ENCODE measurements around the gene ESPNL.

Gene ESPNL

DNA sequence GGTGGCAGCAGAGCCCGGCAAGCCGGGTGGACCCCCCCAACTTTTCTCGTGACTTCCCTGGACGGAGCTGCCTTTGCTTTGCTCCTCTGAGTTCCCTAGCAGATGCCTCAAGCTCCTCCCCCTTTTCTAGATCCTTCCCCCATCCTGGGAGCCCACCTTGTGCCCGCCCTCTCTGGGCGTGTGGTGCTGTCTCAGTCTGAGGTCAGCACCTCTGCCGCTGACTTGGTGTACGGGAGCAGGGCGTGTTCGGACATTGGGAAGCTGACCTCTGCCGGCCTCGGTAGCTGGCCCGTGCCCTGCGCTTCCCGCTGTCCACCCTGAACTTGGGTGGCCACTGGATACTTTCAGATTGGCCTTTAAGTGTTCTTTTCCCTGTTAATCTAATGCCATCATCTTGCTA lies 19.6 kb upstream of the ESPNL start:
- POLR2A ChIA-PET: no interaction called here
- H3K27me3 ChIP-seq (replicated peaks in 2 of 5; ENCODE audit: control insufficient read depth in 4 of 5, insufficient read depth in 5 of 5, low read length in 4 of 5): no peaks in the 10 kb centered on the region
- peaks cover 0 to 29% (median 6%) of the 10 kb centered on the region in 5 experiments for H3K9me3 ChIP-seq (ENCODE audit: control extremely low read depth in 1 of 5, control insufficient read depth in 4 of 5, insufficient read depth in 2 of 5, low read depth in 1 of 5, low read length in 4 of 5)
- no peak overlapping the region for H3K4me3 ChIP-seq (ENCODE audit: control insufficient read depth in 1 of 7, extremely low read depth in 1 of 7, insufficient read depth in 4 of 7, low read depth in 2 of 7, low read length in 6 of 7)
- no peak for DNase-seq
- H3K4me1 ChIP-seq (ENCODE audit: control extremely low read depth in 1 of 4, control insufficient read depth in 4 of 4, insufficient read depth in 4 of 4, low read length in 3 of 4): no peaks in the 10 kb centered on the region
- CTCF ChIA-PET: no interaction called here
- peaks cover 7 to 70% (median 44%) of the 10 kb centered on the region in 4 experiments for H3K36me3 ChIP-seq (ENCODE audit: control insufficient read depth in 4 of 4, insufficient read depth in 4 of 4, low read length in 3 of 4)
- 97% methylated on average over 15 of the region's 15 CpGs for WGBS (ENCODE audit: insufficient coverage)
- no peak overlapping the region for H3K27ac ChIP-seq (ENCODE audit: insufficient read depth in 1 of 2, low read depth in 1 of 2, low read length in 2 of 2, poor library complexity in 1 of 2, severe bottlenecking in 2 of 2)

DNA sequence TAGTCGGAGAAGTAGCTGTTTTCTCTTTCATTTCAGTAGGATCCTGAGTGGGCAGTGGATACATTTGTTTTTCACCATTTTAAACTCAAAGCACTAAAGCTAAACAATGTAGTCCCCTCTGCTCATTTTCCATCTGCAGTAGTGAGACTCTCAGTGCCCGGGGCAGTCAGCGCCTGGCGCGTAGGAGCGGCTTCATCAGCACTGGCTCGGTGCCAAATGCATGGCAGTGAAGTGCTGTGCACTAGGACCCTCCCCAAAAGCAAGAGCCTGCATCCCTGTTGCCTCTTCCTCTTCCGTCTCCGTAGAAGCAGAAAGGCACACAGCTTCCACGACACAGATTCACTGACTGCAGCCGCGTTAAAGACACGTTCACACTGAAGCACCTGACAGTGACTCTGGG lies 19.0 kb upstream of the ESPNL start:
- no peak overlapping the region for H3K27ac ChIP-seq (ENCODE audit: insufficient read depth in 1 of 2, low read depth in 1 of 2, low read length in 2 of 2, poor library complexity in 1 of 2, severe bottlenecking in 2 of 2)
- H3K27me3 ChIP-seq (replicated peaks in 2 of 5; ENCODE audit: control insufficient read depth in 4 of 5, insufficient read depth in 5 of 5, low read length in 4 of 5): no peaks in the 10 kb centered on the region
- no peak for DNase-seq
- H3K9me3 ChIP-seq (ENCODE audit: control extremely low read depth in 1 of 5, control insufficient read depth in 4 of 5, insufficient read depth in 2 of 5, low read depth in 1 of 5, low read length in 4 of 5): peaks cover 0 to 28% (median 6%) of the 10 kb centered on the region in 5 experiments
- ChIA-PET CTCF (interaction anchor here (1.0 kb wide), 1 partner anchor 26 kb away, joined by 3 read pairs; no protein-coding TSS in a partner anchor), POLR2A (no interaction called here)
- H3K4me3 ChIP-seq (ENCODE audit: control insufficient read depth in 1 of 7, extremely low read depth in 1 of 7, insufficient read depth in 4 of 7, low read depth in 2 of 7, low read length in 6 of 7): no peak overlapping the region
- H3K4me1 ChIP-seq (ENCODE audit: control extremely low read depth in 1 of 4, control insufficient read depth in 4 of 4, insufficient read depth in 4 of 4, low read length in 3 of 4): no peaks in the 10 kb centered on the region
- 99% methylated on average over 12 of the region's 13 CpGs for WGBS (ENCODE audit: insufficient coverage)
- peaks cover 7 to 66% (median 44%) of the 10 kb centered on the region in 4 experiments for H3K36me3 ChIP-seq (ENCODE audit: control insufficient read depth in 4 of 4, insufficient read depth in 4 of 4, low read length in 3 of 4)

DNA sequence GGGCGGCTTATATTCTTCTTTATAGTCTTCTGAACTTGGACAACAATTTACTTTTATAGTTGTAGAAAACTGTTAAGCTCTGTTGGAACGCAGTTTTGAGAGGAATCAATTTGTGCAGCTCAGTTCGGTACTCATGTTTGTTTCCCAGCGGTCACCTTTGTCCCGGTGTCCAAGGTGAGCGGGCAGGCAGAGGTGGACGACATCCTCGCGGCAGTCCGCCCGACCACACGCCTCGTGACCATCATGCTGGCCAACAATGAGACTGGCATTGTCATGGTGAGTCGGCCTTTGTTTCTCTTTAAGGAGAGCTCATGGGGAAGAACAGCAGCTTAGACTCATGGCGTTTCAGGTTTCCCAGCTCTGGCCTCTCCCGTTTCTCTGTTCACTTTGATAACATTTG lies 18.6 kb upstream of the ESPNL start:
- POLR2A ChIA-PET: no interaction called here
- no peak overlapping the region for H3K27ac ChIP-seq (ENCODE audit: insufficient read depth in 1 of 2, low read depth in 1 of 2, low read length in 2 of 2, poor library complexity in 1 of 2, severe bottlenecking in 2 of 2)
- no peaks in the 10 kb centered on the region for H3K27me3 ChIP-seq (replicated peaks in 2 of 5; ENCODE audit: control insufficient read depth in 4 of 5, insufficient read depth in 5 of 5, low read length in 4 of 5)
- 98% methylated on average over 14 of the region's 16 CpGs for WGBS (ENCODE audit: insufficient coverage)
- CTCF ChIA-PET: interaction anchor here (1.0 kb wide), 1 partner anchor 25 kb away, joined by 3 read pairs; no protein-coding TSS in a partner anchor
- H3K4me3 ChIP-seq (ENCODE audit: control insufficient read depth in 1 of 7, extremely low read depth in 1 of 7, insufficient read depth in 4 of 7, low read depth in 2 of 7, low read length in 6 of 7): no peak overlapping the region
- no peak for DNase-seq
- H3K36me3 ChIP-seq (ENCODE audit: control insufficient read depth in 4 of 4, insufficient read depth in 4 of 4, low read length in 3 of 4): peaks cover 7 to 64% (median 43%) of the 10 kb centered on the region in 4 experiments
- peaks cover 0 to 26% (median 6%) of the 10 kb centered on the region in 5 experiments for H3K9me3 ChIP-seq (ENCODE audit: control extremely low read depth in 1 of 5, control insufficient read depth in 4 of 5, insufficient read depth in 2 of 5, low read depth in 1 of 5, low read length in 4 of 5)
- H3K4me1 ChIP-seq (ENCODE audit: control extremely low read depth in 1 of 4, control insufficient read depth in 4 of 4, insufficient read depth in 4 of 4, low read length in 3 of 4): no peaks in the 10 kb centered on the region

- CTCF ChIA-PET: interaction anchor here (1.0 kb wide), 1 partner anchor 25 kb away, joined by 3 read pairs; no protein-coding TSS in a partner anchor
Measured at GRCh38 chr2:238082151-238082550, 18.0 kb upstream of the ESPNL start.

GRCh38 chr2:238082827-238083226 lies 17.3 kb upstream of the ESPNL start:
- 90% methylated on average over 7 of the region's 7 CpGs for WGBS (ENCODE audit: insufficient coverage)
- POLR2A ChIA-PET: no interaction called here
- peaks cover 0 to 6% (median 2%) of the 10 kb centered on the region in 4 experiments for H3K4me1 ChIP-seq (ENCODE audit: control extremely low read depth in 1 of 4, control insufficient read depth in 4 of 4, insufficient read depth in 4 of 4, low read length in 3 of 4)
- peaks cover 0 to 16% (median 0%) of the 10 kb centered on the region in 5 experiments for H3K9me3 ChIP-seq (ENCODE audit: control extremely low read depth in 1 of 5, control insufficient read depth in 4 of 5, insufficient read depth in 2 of 5, low read depth in 1 of 5, low read length in 4 of 5)
- CTCF ChIA-PET: no interaction called here
- H3K27ac ChIP-seq (ENCODE audit: insufficient read depth in 1 of 2, low read depth in 1 of 2, low read length in 2 of 2, poor library complexity in 1 of 2, severe bottlenecking in 2 of 2): no peak overlapping the region
- peaks cover 2 to 57% (median 37%) of the 10 kb centered on the region in 4 experiments for H3K36me3 ChIP-seq (ENCODE audit: control insufficient read depth in 4 of 4, insufficient read depth in 4 of 4, low read length in 3 of 4)
- H3K4me3 ChIP-seq (ENCODE audit: control insufficient read depth in 1 of 7, extremely low read depth in 1 of 7, insufficient read depth in 4 of 7, low read depth in 2 of 7, low read length in 6 of 7): no peak overlapping the region
- no peaks in the 10 kb centered on the region for H3K27me3 ChIP-seq (replicated peaks in 2 of 5; ENCODE audit: control insufficient read depth in 4 of 5, insufficient read depth in 5 of 5, low read length in 4 of 5)
- DNase-seq: no peak

More at GRCh38 chr2:238082151-238082550, 18.0 kb upstream of the ESPNL start:
- H3K36me3 ChIP-seq (ENCODE audit: control insufficient read depth in 4 of 4, insufficient read depth in 4 of 4, low read length in 3 of 4): peaks cover 5 to 64% (median 41%) of the 10 kb centered on the region in 4 experiments
- no peak overlapping the region for H3K4me3 ChIP-seq (ENCODE audit: control insufficient read depth in 1 of 7, extremely low read depth in 1 of 7, insufficient read depth in 4 of 7, low read depth in 2 of 7, low read length in 6 of 7)
- 95% methylated on average over 17 of the region's 17 CpGs for WGBS (ENCODE audit: insufficient coverage)
- H3K27ac ChIP-seq (ENCODE audit: insufficient read depth in 1 of 2, low read depth in 1 of 2, low read length in 2 of 2, poor library complexity in 1 of 2, severe bottlenecking in 2 of 2): no peak overlapping the region
- POLR2A ChIA-PET: no interaction called here
- H3K9me3 ChIP-seq (ENCODE audit: control extremely low read depth in 1 of 5, control insufficient read depth in 4 of 5, insufficient read depth in 2 of 5, low read depth in 1 of 5, low read length in 4 of 5): peaks cover 0 to 22% (median 6%) of the 10 kb centered on the region in 5 experiments
- peaks cover 0 to 3% (median 2%) of the 10 kb centered on the region in 4 experiments for H3K4me1 ChIP-seq (ENCODE audit: control extremely low read depth in 1 of 4, control insufficient read depth in 4 of 4, insufficient read depth in 4 of 4, low read length in 3 of 4)
- DNase-seq: no peak
- H3K27me3 ChIP-seq (replicated peaks in 2 of 5; ENCODE audit: control insufficient read depth in 4 of 5, insufficient read depth in 5 of 5, low read length in 4 of 5): no peaks in the 10 kb centered on the region

DNA sequence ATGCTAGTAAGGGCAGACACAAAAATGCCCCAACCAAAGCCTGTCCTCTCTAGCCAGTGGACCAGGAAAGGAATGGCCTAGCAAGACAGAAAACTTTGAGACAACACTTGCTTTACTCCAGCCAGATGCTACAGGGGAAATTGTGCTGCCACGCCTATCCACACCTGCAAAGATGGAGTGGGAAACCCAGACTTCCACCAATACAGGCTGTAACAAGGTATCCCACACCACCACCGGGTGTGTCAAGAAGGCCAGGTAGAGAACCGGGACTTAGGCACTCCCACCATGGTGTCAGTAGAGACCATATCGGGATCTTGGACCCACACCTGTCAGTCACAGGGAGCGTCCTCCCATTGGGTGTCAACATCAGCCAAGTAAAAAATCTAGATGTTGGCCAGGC lies 16.2 kb upstream of the ESPNL start:
- Histone ChIP-seq H3K27ac (ENCODE audit: insufficient read depth in 1 of 2, low read depth in 1 of 2, low read length in 2 of 2, poor library complexity in 1 of 2, severe bottlenecking in 2 of 2) (no peak overlapping the region), H3K4me1 (ENCODE audit: control extremely low read depth in 1 of 4, control insufficient read depth in 4 of 4, insufficient read depth in 4 of 4, low read length in 3 of 4) (peaks cover 0 to 6% (median 2%) of the 10 kb centered on the region in 4 experiments), H3K36me3 (ENCODE audit: control insufficient read depth in 4 of 4, insufficient read depth in 4 of 4, low read length in 3 of 4) (peaks cover 2 to 54% (median 35%) of the 10 kb centered on the region in 4 experiments), H3K9me3 (ENCODE audit: control extremely low read depth in 1 of 5, control insufficient read depth in 4 of 5, insufficient read depth in 2 of 5, low read depth in 1 of 5, low read length in 4 of 5) (peaks cover 0 to 16% (median 0%) of the 10 kb centered on the region in 5 experiments), H3K27me3 (replicated peaks in 2 of 5; ENCODE audit: control insufficient read depth in 4 of 5, insufficient read depth in 5 of 5, low read length in 4 of 5) (no peaks in the 10 kb centered on the region), H3K4me3 (ENCODE audit: control insufficient read depth in 1 of 7, extremely low read depth in 1 of 7, insufficient read depth in 4 of 7, low read depth in 2 of 7, low read length in 6 of 7) (no peak overlapping the region)
- WGBS (ENCODE audit: insufficient coverage): 63% methylated on average over 2 of the region's 5 CpGs
- ChIA-PET POLR2A (no interaction called here), CTCF (no interaction called here)
- no peak for DNase-seq

DNA sequence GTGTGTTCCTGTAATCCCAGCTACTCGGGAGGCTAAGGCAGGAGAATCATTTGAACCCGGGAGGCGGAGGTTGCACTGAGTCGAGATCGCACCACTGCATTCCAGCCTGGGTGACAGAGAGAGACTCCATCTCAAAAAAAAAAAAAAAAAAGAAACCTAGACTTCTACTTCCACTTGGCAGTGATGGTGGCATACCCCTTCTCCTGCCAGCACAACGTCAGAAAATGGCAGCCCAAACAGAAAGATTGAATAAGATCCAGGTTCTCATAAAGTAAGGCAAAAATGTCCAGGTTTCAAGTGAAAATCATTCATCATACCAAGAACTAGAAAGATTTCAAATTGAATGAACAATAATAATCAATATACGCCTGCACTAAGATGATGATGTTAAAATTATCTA lies 15.4 kb upstream of the ESPNL start:
- Histone ChIP-seq H3K27ac (ENCODE audit: insufficient read depth in 1 of 2, low read depth in 1 of 2, low read length in 2 of 2, poor library complexity in 1 of 2, severe bottlenecking in 2 of 2) (no peak overlapping the region), H3K4me1 (ENCODE audit: control extremely low read depth in 1 of 4, control insufficient read depth in 4 of 4, insufficient read depth in 4 of 4, low read length in 3 of 4) (peaks cover 0 to 6% (median 2%) of the 10 kb centered on the region in 4 experiments), H3K36me3 (ENCODE audit: control insufficient read depth in 4 of 4, insufficient read depth in 4 of 4, low read length in 3 of 4) (peaks cover 2 to 47% (median 32%) of the 10 kb centered on the region in 4 experiments), H3K4me3 (ENCODE audit: control insufficient read depth in 1 of 7, extremely low read depth in 1 of 7, insufficient read depth in 4 of 7, low read depth in 2 of 7, low read length in 6 of 7) (no peak overlapping the region), H3K27me3 (replicated peaks in 2 of 5; ENCODE audit: control insufficient read depth in 4 of 5, insufficient read depth in 5 of 5, low read length in 4 of 5) (no peaks in the 10 kb centered on the region), H3K9me3 (ENCODE audit: control extremely low read depth in 1 of 5, control insufficient read depth in 4 of 5, insufficient read depth in 2 of 5, low read depth in 1 of 5, low read length in 4 of 5) (peaks cover 0 to 8% (median 0%) of the 10 kb centered on the region in 5 experiments)
- ChIA-PET POLR2A (no interaction called here), CTCF (no interaction called here)
- 100% methylated on average over 5 of the region's 7 CpGs for WGBS (ENCODE audit: insufficient coverage)
- no peak for DNase-seq

Measured in common myeloid progenitor, CD34-positive (primary cell).